ENCODE results near the gene MRGPRG. TPM values are rescaled to one million over a fixed set of nuclear protein-coding genes. Genes with fewer than 3 reads are reported as not detected.
"Not testable (repeated sequence)": the region's sequence is repeated elsewhere in the genome, so short reads cannot be mapped to it uniquely, and the experiment has no call there.

MRGPRG gene
- not detected for total RNA-seq
- not detected for polyA plus RNA-seq (2013, experiment 1 of 2)
- not detected for polyA plus RNA-seq (2013, experiment 2 of 2)
- long read RNA-seq, experiment 1 = 0 reads
- long read RNA-seq, experiment 2 = 0 reads
- long read RNA-seq, experiment 3 = 0 reads
- long read RNA-seq, experiment 4 = 0 reads

- no peaks in the 10 kb centered on the region for H3K36me3 Mint-ChIP-seq (ENCODE audit: low read depth)
Measured at GRCh38 chr11:3218483-3219280, at the start of gene MRGPRG. MRGPRG (minus strand) TSS chr11:3218813; CDS start chr11:3218813, 0 bp downstream.

GRCh38 chr11:3262548-3262947 lies 43.9 kb upstream of the MRGPRG start:
- not testable (repeated sequence) for H3K27ac Mint-ChIP-seq; H3K27me3 ChIP-seq (ENCODE audit: control insufficient read depth, insufficient read depth, low read length, poor library complexity, severe bottlenecking); H3K36me3 ChIP-seq (ENCODE audit: control insufficient read depth, insufficient read depth, low read length); H3K27ac ChIP-seq (ENCODE audit: low read depth, low read length); H3K27me3 Mint-ChIP-seq (ENCODE audit: insufficient read depth); H3K36me3 Mint-ChIP-seq (ENCODE audit: low read depth); DNase-seq; H3K9me3 Mint-ChIP-seq; H3K4me3 Mint-ChIP-seq; H3K9ac ChIP-seq (ENCODE audit: extremely low read depth, low read length, poor library complexity, severe bottlenecking); H3K4me1 ChIP-seq (ENCODE audit: control insufficient read depth, insufficient read depth, low read length); H3K4me3 ChIP-seq (ENCODE audit: low read length); H3K4me1 Mint-ChIP-seq; H3K9me3 ChIP-seq (ENCODE audit: control insufficient read depth, low read length)
- WGBS, 2 experiments (ENCODE audit: insufficient coverage in 1 of 2, insufficient read length in 1 of 2) = 94% methylated on average over 3 of the region's 7 CpGs; no CpG with 5 or more reads in 1 of the 2 experiments

More at GRCh38 chr11:3218483-3219280, at the start of gene MRGPRG:
- H3K27me3 ChIP-seq (ENCODE audit: control insufficient read depth, insufficient read depth, low read length, poor library complexity, severe bottlenecking) = peaks cover 16% of the 10 kb centered on the region
- H3K9me3 ChIP-seq (ENCODE audit: control insufficient read depth, low read length) = no peaks in the 10 kb centered on the region
- Mint-ChIP-seq H3K9me3 (no peaks in the 10 kb centered on the region), H3K27ac (no peak within 1 kb of the TSS), H3K27me3 (ENCODE audit: insufficient read depth) (peaks cover 51% of the 10 kb centered on the region), H3K4me3 (no peak within 1 kb of the TSS), H3K4me1 (no peaks in the 10 kb centered on the region)
- no peak within 1 kb of the TSS for H3K27ac ChIP-seq (ENCODE audit: low read depth, low read length)
- WGBS, 2 experiments (ENCODE audit: insufficient coverage in 1 of 2, insufficient read length in 1 of 2) = no CpG with 5 or more reads among the region's 35 CpGs
- H3K4me3 ChIP-seq (ENCODE audit: low read length) = no peak within 1 kb of the TSS
- no peaks in the 10 kb centered on the region for H3K36me3 ChIP-seq (ENCODE audit: control insufficient read depth, insufficient read depth, low read length)
- H3K4me1 ChIP-seq (ENCODE audit: control insufficient read depth, insufficient read depth, low read length) = no peaks in the 10 kb centered on the region
- DNase-seq = peak; percentile 53
- no peak for TF ChIP-seq CTCF (conservative IDR thresholded peaks at IDR 0.05)
- no peak within 1 kb of the TSS for H3K9ac ChIP-seq (ENCODE audit: extremely low read depth, low read length, poor library complexity, severe bottlenecking)

GRCh38 chr11:3261831-3262230 lies 43.2 kb upstream of the MRGPRG start:
- not testable (repeated sequence) for H3K9ac ChIP-seq (ENCODE audit: extremely low read depth, low read length, poor library complexity, severe bottlenecking); H3K27ac Mint-ChIP-seq; H3K4me1 Mint-ChIP-seq; H3K27ac ChIP-seq (ENCODE audit: low read depth, low read length); H3K36me3 ChIP-seq (ENCODE audit: control insufficient read depth, insufficient read depth, low read length); H3K36me3 Mint-ChIP-seq (ENCODE audit: low read depth); H3K27me3 Mint-ChIP-seq (ENCODE audit: insufficient read depth); DNase-seq; H3K4me1 ChIP-seq (ENCODE audit: control insufficient read depth, insufficient read depth, low read length); H3K9me3 Mint-ChIP-seq; H3K4me3 ChIP-seq (ENCODE audit: low read length); H3K4me3 Mint-ChIP-seq; H3K9me3 ChIP-seq (ENCODE audit: control insufficient read depth, low read length); H3K27me3 ChIP-seq (ENCODE audit: control insufficient read depth, insufficient read depth, low read length, poor library complexity, severe bottlenecking)
- 100% methylated on average over 1 of the region's 8 CpGs; no CpG with 5 or more reads in 1 of the 2 experiments for WGBS, 2 experiments (ENCODE audit: insufficient coverage in 1 of 2, insufficient read length in 1 of 2)

- H3K4me1 ChIP-seq (ENCODE audit: control insufficient read depth, insufficient read depth, low read length); H3K27ac ChIP-seq (ENCODE audit: low read depth, low read length); H3K36me3 ChIP-seq (ENCODE audit: control insufficient read depth, insufficient read depth, low read length); H3K27me3 Mint-ChIP-seq (ENCODE audit: insufficient read depth); H3K4me3 ChIP-seq (ENCODE audit: low read length); H3K9me3 Mint-ChIP-seq; H3K9me3 ChIP-seq (ENCODE audit: control insufficient read depth, low read length); H3K4me1 Mint-ChIP-seq; H3K4me3 Mint-ChIP-seq; H3K27ac Mint-ChIP-seq; H3K36me3 Mint-ChIP-seq (ENCODE audit: low read depth); DNase-seq; H3K27me3 ChIP-seq (ENCODE audit: control insufficient read depth, insufficient read depth, low read length, poor library complexity, severe bottlenecking); H3K9ac ChIP-seq (ENCODE audit: extremely low read depth, low read length, poor library complexity, severe bottlenecking): not testable (repeated sequence)
- WGBS, 2 experiments (ENCODE audit: insufficient coverage in 1 of 2, insufficient read length in 1 of 2) = 67% methylated on average over 1 of the region's 1 CpG; no CpG with 5 or more reads in 1 of the 2 experiments
Measured at GRCh38 chr11:3257509-3257908, 38.9 kb upstream of the MRGPRG start.

- no CpG with 5 or more reads among the region's 12 CpGs for WGBS, 2 experiments (ENCODE audit: insufficient coverage in 1 of 2, insufficient read length in 1 of 2)
- H3K9me3 ChIP-seq (ENCODE audit: control insufficient read depth, low read length); H3K4me1 Mint-ChIP-seq; H3K9me3 Mint-ChIP-seq; H3K27ac ChIP-seq (ENCODE audit: low read depth, low read length); H3K4me3 Mint-ChIP-seq; H3K4me3 ChIP-seq (ENCODE audit: low read length); H3K9ac ChIP-seq (ENCODE audit: extremely low read depth, low read length, poor library complexity, severe bottlenecking); H3K36me3 Mint-ChIP-seq (ENCODE audit: low read depth); H3K27ac Mint-ChIP-seq; DNase-seq; H3K4me1 ChIP-seq (ENCODE audit: control insufficient read depth, insufficient read depth, low read length); H3K27me3 ChIP-seq (ENCODE audit: control insufficient read depth, insufficient read depth, low read length, poor library complexity, severe bottlenecking); H3K27me3 Mint-ChIP-seq (ENCODE audit: insufficient read depth); H3K36me3 ChIP-seq (ENCODE audit: control insufficient read depth, insufficient read depth, low read length): not testable (repeated sequence)
Measured at GRCh38 chr11:3255241-3255640, 36.6 kb upstream of the MRGPRG start.

- H3K27ac ChIP-seq (ENCODE audit: low read depth, low read length); H3K4me3 Mint-ChIP-seq; H3K9me3 Mint-ChIP-seq; H3K36me3 Mint-ChIP-seq (ENCODE audit: low read depth); H3K27me3 ChIP-seq (ENCODE audit: control insufficient read depth, insufficient read depth, low read length, poor library complexity, severe bottlenecking); H3K27me3 Mint-ChIP-seq (ENCODE audit: insufficient read depth); DNase-seq; H3K9me3 ChIP-seq (ENCODE audit: control insufficient read depth, low read length); H3K27ac Mint-ChIP-seq; H3K36me3 ChIP-seq (ENCODE audit: control insufficient read depth, insufficient read depth, low read length); H3K4me3 ChIP-seq (ENCODE audit: low read length); H3K4me1 Mint-ChIP-seq; H3K9ac ChIP-seq (ENCODE audit: extremely low read depth, low read length, poor library complexity, severe bottlenecking); H3K4me1 ChIP-seq (ENCODE audit: control insufficient read depth, insufficient read depth, low read length): not testable (repeated sequence)
- no CpG with 5 or more reads among the region's 14 CpGs for WGBS, 2 experiments (ENCODE audit: insufficient coverage in 1 of 2, insufficient read length in 1 of 2)
Measured at GRCh38 chr11:3254773-3255172, 36.2 kb upstream of the MRGPRG start.

Measured in endodermal cell (in vitro differentiated cells).